Upper lobe of left lung (tissue), 6 donors: ENCODE measurements around the gene PKMYT1. TPM values are rescaled to one million over a fixed set of nuclear protein-coding genes. Genes with fewer than 3 reads are reported as not detected.

ENCODE experiments used
- ATAC-seq, 2 donors: fragments of 200-7000 bp; cut with Tn5 transposase; one replicate each; pipeline ENCODE4 v1.9.1; 2022; ENCODE audit warnings: mild to moderate bottlenecking in 2 of 2, moderate library complexity in 2 of 2; ENCODE audit not compliant: low FRiP score in 2 of 2
- DNase-seq, 2 donors: peaks; one replicate each; pipeline ENCODE4 v3.0.0-alpha.2; 2019 to 2020
- H3K27ac ChIP-seq, 4 donors: fragments of 200-600 bp; sonication (generic); one replicate each; pipeline ENCODE4 v1.5.1; 2016 to 2019
- H3K27me3 ChIP-seq, 4 donors: fragments of 200-600 bp; sonication (generic); one replicate each; pipeline ENCODE4 v1.5.1; 2017 to 2019
- H3K36me3 ChIP-seq, 4 donors: fragments of 200-600 bp; sonication (generic); one replicate each; pipeline ENCODE4 v1.5.1; 2016 to 2019
- H3K4me1 ChIP-seq, 4 donors: fragments of 200-600 bp; sonication (generic); one replicate each; pipeline ENCODE4 v1.5.1; 2018 to 2019
- H3K4me3 ChIP-seq, 4 donors: fragments of 200-600 bp; sonication (generic); one replicate each; pipeline ENCODE4 v1.5.1; 2017 to 2019; ENCODE audit warnings: mild to moderate bottlenecking in 2 of 4, moderate library complexity in 1 of 4
- H3K9me3 ChIP-seq, 4 donors: fragments of 200-600 bp; sonication (generic); one replicate each; pipeline ENCODE4 v1.5.1; 2018 to 2019
- CTCF ChIP-seq, 6 experiments: fragments of 450-650 bp in 4 of 6; fragments of 200-600 bp in 2 of 6; sonication (generic) in 2 of 6; IDR thresholded peaks; one replicate each; pipeline ENCODE4 v1.5.1; 2016 to 2019; ENCODE audit warnings: antibody characterized with exemption in 6 of 6
- EP300 ChIP-seq, 4 donors: sonication (generic); formaldehyde crosslinking; IDR thresholded peaks; one replicate each; pipeline ENCODE4 v1.5.1; 2017; ENCODE audit warnings: antibody characterized with exemption in 4 of 4, control low read depth in 2 of 4
- POLR2A ChIP-seq, 4 donors: fragments of 450-650 bp; IDR thresholded peaks; one replicate each; pipeline ENCODE4 v1.5.1; 2016 to 2017; ENCODE audit warnings: antibody characterized with exemption in 4 of 4, mild to moderate bottlenecking in 2 of 4
- POLR2AphosphoS5 ChIP-seq, 2 donors: sonication (generic); formaldehyde crosslinking; IDR thresholded peaks; one replicate each; pipeline ENCODE4 v1.5.1; 2017; ENCODE audit warnings: antibody characterized with exemption in 2 of 2
- WGBS, 2 donors: methylation state at CpG; one replicate each; pipeline ENCODE4 v1.1.5; 2017 to 2018; 5-methylcytosine and 5-hydroxymethylcytosine counted together
- total RNA-seq, 6 donors: library from RNA; depleted of rRNA in 4 of 6; stranded (reverse); fragments of >200 nt in 4 of 6; gene quantifications; one replicate each; pipeline versions ENCODE4 v1.1.0 to v1.2.1, GENCODE V29; 2016 to 2021
- donor health status: DM: no; HTN: no; CAD: no; lungs with moderate emphysema.
- donor health status: DM: no; HTN: yes; CAD: no; lungs with severe emphysema.

PKMYT1 gene
- total RNA-seq, 6 donors from 2014 or later, result 0.39 to 19.1 (median 5.4) TPM

- H3K27ac ChIP-seq, result no peak overlapping the region
- TF ChIP-seq EP300 (IDR thresholded peaks at IDR 0.05) (no peak), POLR2A (IDR thresholded peaks at IDR 0.05) (no peak), CTCF (IDR thresholded peaks at IDR 0.05) (no peak), POLR2AphosphoS5 (IDR thresholded peaks at IDR 0.05) (no peak)
- ATAC-seq (no peak), DNase-seq (no peak)
- peaks cover 0 to 3% (median 0%) of the 10 kb centered on the region in 4 donors for H3K36me3 ChIP-seq
- peaks cover 0 to 6% (median 0%) of the 10 kb centered on the region in 4 donors for H3K4me1 ChIP-seq
- peaks cover 0 to 25% (median 6%) of the 10 kb centered on the region in 4 donors for H3K27me3 ChIP-seq
- no peak overlapping the region for H3K4me3 ChIP-seq
- H3K9me3 ChIP-seq, result no peaks in the 10 kb centered on the region
- WGBS, 2 donors, result 43 to 70% methylated on average over 4 to 6 of the region's 10 CpGs
Measured at GRCh38 chr16:2955438-2955778, 24.8 kb downstream of the PKMYT1 start.

GRCh38 chr16:2954656-2955381 is 25.4 kb downstream of the PKMYT1 start:
- H3K4me3 ChIP-seq, result no peak overlapping the region
- TF ChIP-seq POLR2A (IDR thresholded peaks at IDR 0.05) (no peak), POLR2AphosphoS5 (IDR thresholded peaks at IDR 0.05) (no peak), EP300 (IDR thresholded peaks at IDR 0.05) (no peak), CTCF (IDR thresholded peaks at IDR 0.05) (no peak)
- peaks cover 0 to 6% (median 0%) of the 10 kb centered on the region in 4 donors for H3K4me1 ChIP-seq
- no peak overlapping the region for H3K27ac ChIP-seq
- H3K9me3 ChIP-seq, result no peaks in the 10 kb centered on the region
- peaks cover 0 to 25% (median 6%) of the 10 kb centered on the region in 4 donors for H3K27me3 ChIP-seq
- DNase-seq, result peak in 1 of 2 donors; percentile 58
- ATAC-seq, result peak in 1 of 2 donors; percentile 4
- 42 to 66% methylated on average over 9 to 19 of the region's 26 CpGs for WGBS, 2 donors
- peaks cover 0 to 9% (median 2%) of the 10 kb centered on the region in 4 donors for H3K36me3 ChIP-seq

GRCh38 chr16:2953706-2954627 is 26.3 kb downstream of the PKMYT1 start:
- DNase-seq, result peak in 1 of 2 donors; percentile 56
- no peak overlapping the region for H3K27ac ChIP-seq
- peaks cover 0 to 17% (median 8%) of the 10 kb centered on the region in 4 donors for H3K36me3 ChIP-seq
- H3K9me3 ChIP-seq, result no peaks in the 10 kb centered on the region
- WGBS, 2 donors, result 57 to 61% methylated on average over 18 to 27 of the region's 31 CpGs
- H3K4me1 ChIP-seq, result peaks cover 0 to 6% (median 0%) of the 10 kb centered on the region in 4 donors
- TF ChIP-seq POLR2A (IDR thresholded peaks at IDR 0.05) (no peak), POLR2AphosphoS5 (IDR thresholded peaks at IDR 0.05) (no peak), CTCF (IDR thresholded peaks at IDR 0.05) (no peak), EP300 (IDR thresholded peaks at IDR 0.05) (no peak)
- no peak for ATAC-seq
- no peak overlapping the region for H3K4me3 ChIP-seq
- H3K27me3 ChIP-seq, result peaks cover 0 to 25% (median 5%) of the 10 kb centered on the region in 4 donors

GRCh38 chr16:2952679-2953078 is 27.6 kb downstream of the PKMYT1 start:
- ATAC-seq (no peak), DNase-seq (peak in 1 of 2 donors; percentile 60)
- peaks cover 0 to 25% (median 5%) of the 10 kb centered on the region in 4 donors for H3K27me3 ChIP-seq
- no peak overlapping the region for H3K27ac ChIP-seq
- no peaks in the 10 kb centered on the region for H3K9me3 ChIP-seq
- peaks cover 0 to 6% (median 0%) of the 10 kb centered on the region in 4 donors for H3K4me1 ChIP-seq
- WGBS, 2 donors, result 76 to 81% methylated on average over 10 to 11 of the region's 11 CpGs
- no peak overlapping the region for H3K4me3 ChIP-seq
- H3K36me3 ChIP-seq, result peaks cover 0 to 23% (median 13%) of the 10 kb centered on the region in 4 donors
- TF ChIP-seq CTCF (IDR thresholded peaks at IDR 0.05) (no peak), POLR2AphosphoS5 (IDR thresholded peaks at IDR 0.05) (no peak), EP300 (IDR thresholded peaks at IDR 0.05) (no peak), POLR2A (IDR thresholded peaks at IDR 0.05) (no peak)
